Endodermal cell (in vitro differentiated cells): ENCODE results near the gene RFX4. TPM values are rescaled to one million over a fixed set of nuclear protein-coding genes. Genes with fewer than 3 reads are reported as not detected.

Experiments
- DNase-seq: peaks from one replicate; pipeline ENCODE4 v3.0.0-alpha.2; 2017
- H3K27ac ChIP-seq: 2 replicates; pipeline ENCODE4 v1.5.1; 2013; ENCODE audit warnings: mild to moderate bottlenecking, low read depth, low read length, moderate library complexity
- H3K27me3 ChIP-seq: 2 replicates; pipeline ENCODE4 v1.6.1; 2013; ENCODE audit warnings: mild to moderate bottlenecking, low read length, moderate library complexity; ENCODE audit not compliant: insufficient read depth, control insufficient read depth, poor library complexity, severe bottlenecking
- H3K36me3 ChIP-seq: 2 replicates; pipeline ENCODE4 v1.7.0; 2013; ENCODE audit warnings: mild to moderate bottlenecking, low read length, moderate library complexity; ENCODE audit not compliant: control insufficient read depth, insufficient read depth
- H3K4me1 ChIP-seq: one replicate; pipeline ENCODE4 v1.7.0; 2013; ENCODE audit warnings: low read length; ENCODE audit not compliant: control insufficient read depth, insufficient read depth
- H3K4me3 ChIP-seq: 2 replicates; pipeline ENCODE4 v1.5.1; 2013; ENCODE audit warnings: mild to moderate bottlenecking, low read length, moderate library complexity
- H3K9ac ChIP-seq: 2 replicates; pipeline ENCODE4 v1.6.1; 2013; ENCODE audit warnings: mild to moderate bottlenecking, low read length, moderate library complexity; ENCODE audit not compliant: poor library complexity, severe bottlenecking; ENCODE audit errors: extremely low read depth
- H3K9me3 ChIP-seq: 2 replicates; pipeline ENCODE4 v1.6.1; 2013; ENCODE audit warnings: mild to moderate bottlenecking, low read length, moderate library complexity; ENCODE audit not compliant: control insufficient read depth
- H3K27ac Mint-ChIP-seq: 2 replicates; pipeline ENCODE4 v1.8.0; 2020; ENCODE audit warnings: mixed read lengths
- H3K27me3 Mint-ChIP-seq: 2 replicates; pipeline ENCODE4 v1.8.0; 2021; ENCODE audit warnings: mild to moderate bottlenecking, mixed read lengths; ENCODE audit not compliant: insufficient read depth
- H3K36me3 Mint-ChIP-seq: 2 replicates; pipeline ENCODE4 v1.8.0; 2020; ENCODE audit warnings: low read depth, mixed read lengths
- H3K4me1 Mint-ChIP-seq: 2 replicates; pipeline ENCODE4 v1.8.0; 2020; ENCODE audit warnings: mixed read lengths
- H3K4me3 Mint-ChIP-seq: 2 replicates; pipeline ENCODE4 v1.8.0; 2020; ENCODE audit warnings: mild to moderate bottlenecking, moderate library complexity, mixed read lengths
- H3K9me3 Mint-ChIP-seq: 2 replicates; pipeline ENCODE4 v1.8.0; 2020; ENCODE audit warnings: mild to moderate bottlenecking, mixed read lengths
- CTCF ChIP-seq: fragments of 200-600 bp; sonication (generic); conservative IDR thresholded peaks from 2 replicates; pipeline ENCODE4 v1.5.0; 2021; ENCODE audit warnings: antibody characterized with exemption, mild to moderate bottlenecking
- WGBS, 2 experiments: methylation state at CpG; one replicate each; pipeline versions ENCODE4 v1.1.5 to v1.1.7; 2013; ENCODE audit warnings: missing lambda C conversion rate in 2 of 2, mixed read lengths in 1 of 2; ENCODE audit not compliant: insufficient coverage in 1 of 2, insufficient read length in 1 of 2; 5-methylcytosine and 5-hydroxymethylcytosine counted together
- total RNA-seq, 2 donors: library from RNA; stranded (reverse); fragmentation: NEBNext Ultra II Directional in 1 of 2; extraction: Animal tissue kit (Norgen Biotek cat#: 25700) in 1 of 2; gene quantifications; 2 replicates in 1 of 2; 3 replicates in 1 of 2; pipeline ENCODE4 v1.2.1, GENCODE V29; 2021

RFX4 gene
- total RNA-seq, 2 donors from 2014 or later: 0.09 to 0.86 TPM

GRCh38 chr12:106782619-106783018 lies 199.8 kb downstream of the RFX4 start:
- Mint-ChIP-seq H3K9me3 (peaks cover under 1% of the 10 kb centered on the region), H3K36me3 (peaks cover 26% of the 10 kb centered on the region), H3K27ac (no peak overlapping the region), H3K4me3 (no peak overlapping the region), H3K4me1 (peaks cover 27% of the 10 kb centered on the region), H3K27me3 (no peaks in the 10 kb centered on the region)
- Histone ChIP-seq H3K36me3 (peaks cover 26% of the 10 kb centered on the region), H3K4me1 (no peaks in the 10 kb centered on the region), H3K27ac (no peak overlapping the region), H3K9ac (no peak overlapping the region), H3K9me3 (peaks cover 4% of the 10 kb centered on the region), H3K27me3 (no peaks in the 10 kb centered on the region), H3K4me3 (no peak overlapping the region)
- no peak for TF ChIP-seq CTCF
- WGBS, 2 experiments: 78 to 81% methylated on average over 1 of the region's 1 CpG
- DNase-seq: no peak

GRCh38 chr12:106783515-106783914 lies 200.7 kb downstream of the RFX4 start:
- Histone ChIP-seq H3K27me3 (no peaks in the 10 kb centered on the region), H3K4me3 (no peak overlapping the region), H3K9me3 (peaks cover 4% of the 10 kb centered on the region), H3K27ac (no peak overlapping the region), H3K36me3 (peaks cover 26% of the 10 kb centered on the region), H3K9ac (no peak overlapping the region), H3K4me1 (no peaks in the 10 kb centered on the region)
- H3K27me3 Mint-ChIP-seq: no peaks in the 10 kb centered on the region
- H3K9me3 Mint-ChIP-seq: peaks cover 7% of the 10 kb centered on the region
- no peak for TF ChIP-seq CTCF
- H3K27ac Mint-ChIP-seq: no peak overlapping the region
- H3K4me3 Mint-ChIP-seq: no peak overlapping the region
- DNase-seq: no peak
- peaks cover 35% of the 10 kb centered on the region for H3K36me3 Mint-ChIP-seq
- 82 to 94% methylated on average over 3 to 5 of the region's 5 CpGs for WGBS, 2 experiments
- peaks cover 23% of the 10 kb centered on the region for H3K4me1 Mint-ChIP-seq

- no peak overlapping the region for H3K27ac Mint-ChIP-seq
- DNase-seq: no peak
- TF ChIP-seq CTCF: peak; percentile 29
- H3K36me3 ChIP-seq: peaks cover 44% of the 10 kb centered on the region
- no peak overlapping the region for H3K27ac ChIP-seq
- H3K4me3 ChIP-seq: no peak overlapping the region
- peaks cover 14% of the 10 kb centered on the region for H3K9me3 Mint-ChIP-seq
- no peak overlapping the region for H3K4me3 Mint-ChIP-seq
- H3K9ac ChIP-seq: no peak overlapping the region
- H3K9me3 ChIP-seq: peaks cover 9% of the 10 kb centered on the region
- 94 to 100% methylated on average over 1 of the region's 2 CpGs for WGBS, 2 experiments
- H3K4me1 Mint-ChIP-seq: peaks cover 5% of the 10 kb centered on the region
- H3K27me3 ChIP-seq: no peaks in the 10 kb centered on the region
- H3K27me3 Mint-ChIP-seq: no peaks in the 10 kb centered on the region
- no peaks in the 10 kb centered on the region for H3K4me1 ChIP-seq
- peaks cover 61% of the 10 kb centered on the region for H3K36me3 Mint-ChIP-seq
Measured at GRCh38 chr12:106790020-106790419, 207.2 kb downstream of the RFX4 start.
